Heart right ventricle (tissue), 16 donors: ENCODE data around the gene RPS6KA4. TPM values are rescaled to one million over a fixed set of nuclear protein-coding genes. Genes with fewer than 3 reads are reported as not detected.
"Not testable (repeated sequence)": the region's sequence is repeated elsewhere in the genome, so short reads cannot be mapped to it uniquely, and the experiment has no call there.

ENCODE experiments used
- ATAC-seq, 8 donors: fragments of 200-7000 bp; cut with Tn5 transposase; one replicate each; pipeline ENCODE4 v1.9.1; 2020; ENCODE audit warnings: mild to moderate bottlenecking in 8 of 8, moderate library complexity in 8 of 8, moderate number of reproducible peaks in 1 of 8
- DNase-seq, 2 donors: peaks; one replicate each; pipeline ENCODE4 v3.0.0-alpha.2; 2020
- H3K27ac ChIP-seq, 10 donors: fragments of 200-600 bp; sonication (generic) in 2 of 10; one replicate each; pipeline versions ENCODE4 v1.5.0 to v1.8.0; 2020 to 2022; ENCODE audit warnings: mild to moderate bottlenecking in 3 of 10
- H3K27me3 ChIP-seq, 7 donors: fragments of 200-600 bp; one replicate each; pipeline ENCODE4 v1.8.0; 2021 to 2022; ENCODE audit warnings: mild to moderate bottlenecking in 2 of 7
- H3K36me3 ChIP-seq, 9 donors: fragments of 200-600 bp; sonication (generic) in 1 of 9; one replicate each; pipeline versions ENCODE4 v1.5.0 to v1.8.0; 2020 to 2022; ENCODE audit warnings: mild to moderate bottlenecking in 2 of 9
- H3K4me1 ChIP-seq, 9 donors: fragments of 200-600 bp; sonication (generic) in 1 of 9; one replicate each; pipeline versions ENCODE4 v1.5.0 to v1.8.0; 2020 to 2022; ENCODE audit warnings: mild to moderate bottlenecking in 4 of 9
- H3K4me3 ChIP-seq, 10 donors: fragments of 200-600 bp; sonication (generic) in 2 of 10; one replicate each; pipeline versions ENCODE4 v1.5.0 to v1.8.0; 2020 to 2022; ENCODE audit warnings: mild to moderate bottlenecking in 7 of 10, moderate library complexity in 2 of 10
- H3K9me3 ChIP-seq, 11 donors: fragments of 200-600 bp in 10 of 11; sonication (generic) in 2 of 11; one replicate each; pipeline versions ENCODE4 v1.5.0 to v1.8.0; 2013 to 2022; ENCODE audit warnings: mild to moderate bottlenecking in 2 of 11, control low read depth in 1 of 11, moderate library complexity in 1 of 11
- CTCF ChIP-seq, 9 donors: fragments of 200-600 bp; sonication (generic) in 2 of 9; IDR thresholded peaks; one replicate each; pipeline versions ENCODE4 v1.5.0 to v1.8.0; 2021 to 2022; ENCODE audit warnings: antibody characterized with exemption in 9 of 9, mild to moderate bottlenecking in 5 of 9, moderate library complexity in 1 of 9
- WGBS, 2 donors: extraction: QIAGEN DNeasy Blood & Tissue Kit; methylation state at CpG; one replicate each; pipeline ENCODE4 v1.1.7; 2013; ENCODE audit warnings: inconsistent platforms in 1 of 2; 5-methylcytosine and 5-hydroxymethylcytosine counted together
- intact Hi-C, 10 donors: fragments of 100-400 bp; cut with DNase I; formaldehyde crosslinking; loops; one replicate each; pipeline versions ENCODE4 v1.11.1 to v1.14.2; 2022
- polyA plus RNA-seq, 2 donors: library from polyadenylated mRNA; stranded (reverse); fragments of 200-250 nt; gene quantifications; one replicate each; pipeline ENCODE4 v1.2.3, GENCODE V29; 2013
- total RNA-seq, 10 donors: library from RNA; stranded (reverse); fragmentation: NEBNext Ultra II Directional in 3 of 10; extraction: Animal tissue kit (Norgen Biotek cat#: 25700) in 3 of 10; gene quantifications; one replicate each; pipeline versions ENCODE4 v1.2.1 to v1.2.4, GENCODE V29; 2021 to 2023
- donor health status: Arrhythmogenic right ventricular cardiomyopathy.
- donor health status: ischemic (EF 13 %, LVEDD 7.1; RV severe dilation, severe dysfunction).
- donor health status: healthy with polysubstance abuse.
- donor health status: DM: no; HTN: yes; CAD: no.
- donor health status: DM: no; HTN: no; CAD: no.
- donor health status: ischemic (EF 25% LVEDD 6.9; RV normal size, moderate dysfunction).
- donor health status: ischemic (EF 25% LVEDD 5.7; RV mildly dilated, moderate dysfunction).
- donor health status: healthy.
- donor health status: DM: yes; HTN: yes; CAD: no.
- donor health status: Ischemic cardiomyopathy.
- donor health status: ischemic (EF 35%, LVEDD 5.7; RV mildly dilated, moderate dysfunction).
- donor health status: nonischemic (EF 11% LVEDD 7.7; RV severe dilation, severe dysfunction).
- donor health status: DM: yes; HTN: yes; CAD: no.
- donor health status: PGD.
- donor health status: ischemic (EF 29% LVEDD 5.4; RV normal size, mild dysfunction).
- donor health status: nonischemic (EF 23%, LVEDD 6.1; RV moderate dilation, normal function).

Gene RPS6KA4
- total and polyA plus RNA-seq, 12 donors, result 10.7 to 21.9 (median 13.3) TPM

GRCh38 chr11:64413417-64413816 lies 54.5 kb downstream of the RPS6KA4 start:
- DNase-seq, result no peak
- intact Hi-C loops, result no loop called here

GRCh38 chr11:64415286-64415685 lies 56.3 kb downstream of the RPS6KA4 start:
- intact Hi-C loops, result no loop called here
- H3K27ac ChIP-seq, result no peak overlapping the region
- peaks cover 0 to 5% (median 0%) of the 10 kb centered on the region in 11 donors for H3K9me3 ChIP-seq
- H3K4me1 ChIP-seq, result peaks cover 0 to 5% (median 0%) of the 10 kb centered on the region in 9 donors
- no peak overlapping the region for H3K4me3 ChIP-seq
- 57 to 63% methylated on average over 10 of the region's 10 CpGs for WGBS, 2 donors
- H3K27me3 ChIP-seq, result peaks cover 0 to 6% (median 0%) of the 10 kb centered on the region in 7 donors
- DNase-seq (no peak), ATAC-seq (no peak)
- H3K36me3 ChIP-seq, result no peaks in the 10 kb centered on the region
- TF ChIP-seq CTCF (IDR thresholded peaks at IDR 0.05), result no peak

More at GRCh38 chr11:64413417-64413816, 54.5 kb downstream of the RPS6KA4 start:
- Histone ChIP-seq H3K27ac (no peak overlapping the region), H3K27me3 (peaks cover 0 to 7% (median 0%) of the 10 kb centered on the region in 7 donors), H3K9me3 (peaks cover 0 to 2% (median 0%) of the 10 kb centered on the region in 11 donors), H3K4me3 (no peak overlapping the region), H3K36me3 (no peaks in the 10 kb centered on the region), H3K4me1 (peaks cover 0 to 8% (median 0%) of the 10 kb centered on the region in 9 donors)
- TF ChIP-seq CTCF (IDR thresholded peaks at IDR 0.05), result no peak
- 89 to 90% methylated on average over 3 of the region's 3 CpGs for WGBS, 2 donors
- no peak for ATAC-seq

- no peak overlapping the region for H3K27ac ChIP-seq
- DNase-seq (no peak), ATAC-seq (no peak)
- 87 to 91% methylated on average over 9 of the region's 9 CpGs for WGBS, 2 donors
- H3K4me1 ChIP-seq, result no peaks in the 10 kb centered on the region
- H3K36me3 ChIP-seq, result no peaks in the 10 kb centered on the region
- peaks cover 0 to under 1% (median 0%) of the 10 kb centered on the region in 7 donors for H3K27me3 ChIP-seq
- no peak overlapping the region for H3K4me3 ChIP-seq
- TF ChIP-seq CTCF (IDR thresholded peaks at IDR 0.05), result no peak
- H3K9me3 ChIP-seq, result peaks cover 0 to 14% (median 0%) of the 10 kb centered on the region in 11 donors
- intact Hi-C loops, result no loop called here
These were observed 57.2 kb downstream of the RPS6KA4 start for GRCh38 chr11:64415996-64416728.

- H3K9me3 ChIP-seq, result peaks cover 0 to 34% (median 5%) of the 10 kb centered on the region in 11 donors
- H3K27ac ChIP-seq, H3K4me3 ChIP-seq, H3K4me1 ChIP-seq, intact Hi-C loops, H3K36me3 ChIP-seq, DNase-seq, H3K27me3 ChIP-seq, ATAC-seq: not testable (repeated sequence)
- WGBS, 2 donors, result 81 to 89% methylated on average over 7 of the region's 7 CpGs
These were observed 59.3 kb downstream of the RPS6KA4 start for GRCh38 chr11:64418233-64418632.

GRCh38 chr11:64419257-64419790 lies 60.4 kb downstream of the RPS6KA4 start:
- Histone ChIP-seq H3K4me1 (no peaks in the 10 kb centered on the region), H3K4me3 (no peak overlapping the region), H3K36me3 (no peaks in the 10 kb centered on the region), H3K27ac (no peak overlapping the region), H3K9me3 (peaks cover 0 to 34% (median 5%) of the 10 kb centered on the region in 11 donors), H3K27me3 (peaks cover 0 to 3% (median 0%) of the 10 kb centered on the region in 7 donors)
- WGBS, 2 donors, result 92 to 96% methylated on average over 11 of the region's 11 CpGs
- TF ChIP-seq CTCF (IDR thresholded peaks at IDR 0.05), result no peak
- ATAC-seq, result peak in 1 of 8 donors; percentile 34
- DNase-seq, result no peak
- intact Hi-C loops, result no loop called here
